ENCODE data around the gene ATP1B2. TPM values are rescaled to one million over a fixed set of nuclear protein-coding genes. Genes with fewer than 3 reads are reported as not detected.

The ATP1B2 gene
- total RNA-seq, 5 donors from 2014 or later (not counting 1 experiment from before 2014, with no cell fraction given) = 0.07 to 0.57 (median 0.43) TPM; not detected in 1

Other genes with a start within 250 kb of the ATP1B2 start
- gene TMEM256, start 246.8 kb upstream of the ATP1B2 start, total RNA-seq = 10 to 100 TPM; 28.7 to 48.9 (median 45.6) TPM
- 1 to 10 TPM; 6.8 to 8.9 (median 8.4) TPM for gene NLGN2, start 243.1 kb upstream of the ATP1B2 start, total RNA-seq
- not detected for gene SPEM1, start 230.6 kb upstream of the ATP1B2 start, total RNA-seq
- gene SPEM2, start 225.3 kb upstream of the ATP1B2 start, total RNA-seq = not detected
- not detected for gene SPEM3, start 222.1 kb upstream of the ATP1B2 start, total RNA-seq
- 10 to 100 TPM in 3 of 5 donors, 1 to 10 TPM in 2; 8.8 to 26.9 (median 23.5) TPM for gene TMEM102, start 215.5 kb upstream of the ATP1B2 start, total RNA-seq
- gene FGF11, start 211.4 kb upstream of the ATP1B2 start, total RNA-seq = 1 to 10 TPM; 2.4 to 4.2 (median 3.3) TPM
- 10 to 100 TPM in 3 of 5 donors, 1 to 10 TPM in 2; 6.6 to 12.0 (median 11.0) TPM for gene CHRNB1, start 205.9 kb upstream of the ATP1B2 start, total RNA-seq
- gene ZBTB4, start 171.3 kb upstream of the ATP1B2 start, total RNA-seq = 10 to 100 TPM; 64.0 to 86.6 (median 82.7) TPM
- not detected for gene SLC35G6, start 169.5 kb upstream of the ATP1B2 start, total RNA-seq
- gene POLR2A, start 166.6 kb upstream of the ATP1B2 start, total RNA-seq = 100 to 1,000 TPM; 198 to 444 (median 212) TPM
- gene TNFSF12, start 101.9 kb upstream of the ATP1B2 start, total RNA-seq = 10 to 100 TPM; 38.3 to 72.8 (median 61.4) TPM
- gene TNFSF13, start 92.2 kb upstream of the ATP1B2 start, total RNA-seq = 1 to 10 TPM; 1.3 to 5.6 (median 4.6) TPM
- 10 to 100 TPM; 38.7 to 43.3 (median 42.6) TPM for gene SENP3, start 89.0 kb upstream of the ATP1B2 start, total RNA-seq
- 1 to 10 TPM in 3 of 5 donors, not detected in 2; 4.4 to 7.0 (median 5.5) TPM for gene CD68, start 71.3 kb upstream of the ATP1B2 start, total RNA-seq
- gene MPDU1, start 67.1 kb upstream of the ATP1B2 start, total RNA-seq = 10 to 100 TPM; 27.0 to 31.4 (median 28.6) TPM
- gene SOX15, start 60.8 kb upstream of the ATP1B2 start, total RNA-seq = 1 to 10 TPM in 2 of 5 donors, under 1 TPM in 1, not detected in 2; 0.70 to 1.2 (median 1.1) TPM
- 10 to 100 TPM; 25.4 to 44.7 (median 40.5) TPM for gene FXR2, start 36.0 kb upstream of the ATP1B2 start, total RNA-seq
- 10 to 100 TPM; 53.2 to 68.8 (median 58.5) TPM for gene SAT2, start 23.1 kb upstream of the ATP1B2 start, total RNA-seq
- gene SHBG, start 20.8 kb upstream of the ATP1B2 start, total RNA-seq = not detected
- gene TP53, start 36.6 kb downstream of the ATP1B2 start, total RNA-seq = 100 to 1,000 TPM in 2 of 5 donors, 10 to 100 TPM in 3; 65.1 to 108 (median 93.5) TPM
- 10 to 100 TPM in 3 of 5 donors, 1 to 10 TPM in 2; 8.0 to 14.6 (median 13.1) TPM for gene WRAP53, start 37.6 kb downstream of the ATP1B2 start, total RNA-seq
- under 1 TPM in 3 of 5 donors, not detected in 2; 0.07 to 0.19 (median 0.18) TPM for gene EFNB3, start 54.3 kb downstream of the ATP1B2 start, total RNA-seq
- gene DNAH2, start 66.8 kb downstream of the ATP1B2 start, total RNA-seq = not detected
- 100 to 1,000 TPM in 3 of 5 donors, 10 to 100 TPM in 2; 87.3 to 180 (median 108) TPM for gene KDM6B, start 183.3 kb downstream of the ATP1B2 start, total RNA-seq
- 10 to 100 TPM in 2 of 5 donors, 1 to 10 TPM in 3; 5.8 to 27.1 (median 8.4) TPM for gene TMEM88, start 204.1 kb downstream of the ATP1B2 start, total RNA-seq
- 10 to 100 TPM; 15.8 to 40.6 (median 33.6) TPM for gene NAA38, start 206.6 kb downstream of the ATP1B2 start, total RNA-seq
- 10 to 100 TPM in 2 of 5 donors, 1 to 10 TPM in 3; 5.5 to 12.4 (median 8.4) TPM for gene CYB5D1, start 207.1 kb downstream of the ATP1B2 start, total RNA-seq
- gene CHD3, start 237.9 kb downstream of the ATP1B2 start, total RNA-seq = 100 to 1,000 TPM; 250 to 331 (median 274) TPM

All from T-cell (primary cell).